M059J (cell line): ENCODE measurements around the gene ERP27. TPM values are rescaled to one million over a fixed set of nuclear protein-coding genes. Genes with fewer than 3 reads are reported as not detected.
A peak's percentile ranks its signal among the peaks of the same experiment; 100 is the strongest.

Source experiments
- DNase-seq: peaks from one replicate; pipeline ENCODE4 v3.0.0-alpha.2; 2012; ENCODE audit warnings: low read depth
- total RNA-seq: library from RNA; depleted of rRNA; stranded (reverse); fragments of >200 nt; shearing (Covaris generic); gene quantifications from 2 replicates; pipeline ENCODE4 v1.2.3, GENCODE V29; 2014

The ERP27 gene
- total RNA-seq, 1 experiment from 2014 or later: not detected

GRCh38 chr12:14936224-14936861, 2.0 kb downstream of the ERP27 start:
- no peak for DNase-seq

- no peak for DNase-seq
Observed at GRCh38 chr12:14935031-14935430, 3.3 kb downstream of the ERP27 start.

GRCh38 chr12:14934511-14934910, 3.8 kb downstream of the ERP27 start:
- DNase-seq: no peak

- no peak for DNase-seq
Observed at GRCh38 chr12:14931791-14932560, 6.4 kb downstream of the ERP27 start.

- peak; percentile 33 for DNase-seq
Observed at GRCh38 chr12:14931359-14931758, 7.0 kb downstream of the ERP27 start.

GRCh38 chr12:14930299-14930698, 8.0 kb downstream of the ERP27 start:
- no peak for DNase-seq

GRCh38 chr12:14928931-14929330, 9.4 kb downstream of the ERP27 start:
- no peak for DNase-seq

GRCh38 chr12:14927267-14927666, 11.1 kb downstream of the ERP27 start:
- DNase-seq: no peak

GRCh38 chr12:14924541-14924940, 13.8 kb downstream of the ERP27 start:
- no peak for DNase-seq

- DNase-seq: no peak
Observed at GRCh38 chr12:14923944-14924343, 14.4 kb downstream of the ERP27 start.

GRCh38 chr12:14921218-14921617, 17.1 kb downstream of the ERP27 start:
- DNase-seq: no peak

GRCh38 chr12:14920475-14921126, 17.7 kb downstream of the ERP27 start:
- DNase-seq: no peak

- DNase-seq: no peak
Observed at GRCh38 chr12:14919455-14919854, 18.9 kb downstream of the ERP27 start.

- no peak for DNase-seq
Observed at GRCh38 chr12:14915736-14916135, 22.6 kb downstream of the ERP27 start.

GRCh38 chr12:14913381-14913781, 25.0 kb downstream of the ERP27 start:
- no peak for DNase-seq

- DNase-seq: no peak
Observed at GRCh38 chr12:14911131-14911530, 27.2 kb downstream of the ERP27 start.

- peak; percentile 77 for DNase-seq
Observed at GRCh38 chr12:14910090-14910915, 28.0 kb downstream of the ERP27 start.

- peak; percentile 29 for DNase-seq
Observed at GRCh38 chr12:14907953-14908352, 30.4 kb downstream of the ERP27 start.

- DNase-seq: no peak
Observed at GRCh38 chr12:14906114-14906513, 32.2 kb downstream of the ERP27 start.

- DNase-seq: no peak
Observed at GRCh38 chr12:14905269-14906004, 32.9 kb downstream of the ERP27 start.

GRCh38 chr12:14904854-14905253, 33.5 kb downstream of the ERP27 start:
- no peak for DNase-seq
